Tracheal epithelial cell (primary cell): Measurements from ENCODE around the gene HIPK4. TPM values are rescaled to one million over a fixed set of nuclear protein-coding genes. Genes with fewer than 3 reads are reported as not detected.

Experiments used
- total RNA-seq: library from RNA; depleted of rRNA; stranded (reverse); fragments of >200 nt; gene quantifications from 2 replicates; pipeline ENCODE4 v1.2.1, GENCODE V29; 2014

HIPK4 gene
- not detected in 2 replicates for total RNA-seq

DNA sequence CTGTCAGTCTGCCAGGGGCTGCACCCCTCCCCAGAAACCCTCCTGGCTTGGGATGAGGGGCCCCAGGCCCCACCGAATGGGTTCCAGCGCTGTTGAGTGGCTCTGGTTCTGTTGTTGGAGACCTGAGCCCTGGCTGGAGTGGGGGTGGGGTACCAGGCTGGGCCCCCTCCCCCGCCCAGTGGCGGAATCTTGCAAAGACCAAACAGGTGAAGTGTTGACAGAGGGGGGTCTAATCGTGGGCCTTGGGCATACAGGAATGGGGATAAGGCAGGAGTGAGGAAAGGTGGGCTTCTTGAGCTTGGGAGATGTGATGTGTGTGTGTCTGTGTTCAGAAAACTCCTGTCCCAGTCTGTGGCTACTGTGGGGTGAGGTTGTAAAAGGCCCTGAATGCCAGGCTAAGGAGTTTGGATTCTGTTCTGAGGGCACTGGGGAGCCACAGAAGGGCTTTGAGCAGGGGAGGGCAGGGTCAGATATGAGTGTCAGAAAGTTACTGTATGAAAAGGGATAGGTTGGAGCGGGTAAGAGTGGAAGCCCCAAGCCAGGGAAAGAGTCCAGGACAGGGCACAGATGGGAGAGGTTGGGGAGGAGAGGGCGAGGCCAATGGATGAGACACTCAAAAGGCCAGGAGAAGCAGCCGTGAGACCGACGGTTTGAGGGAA lies at the start of gene HIPK4:
Gene HIPK4, minus strand, starts transcription at position 98 of the 659 bp plus-strand sequence. CDS start 279 bp downstream, outside the sequence.

DNA sequence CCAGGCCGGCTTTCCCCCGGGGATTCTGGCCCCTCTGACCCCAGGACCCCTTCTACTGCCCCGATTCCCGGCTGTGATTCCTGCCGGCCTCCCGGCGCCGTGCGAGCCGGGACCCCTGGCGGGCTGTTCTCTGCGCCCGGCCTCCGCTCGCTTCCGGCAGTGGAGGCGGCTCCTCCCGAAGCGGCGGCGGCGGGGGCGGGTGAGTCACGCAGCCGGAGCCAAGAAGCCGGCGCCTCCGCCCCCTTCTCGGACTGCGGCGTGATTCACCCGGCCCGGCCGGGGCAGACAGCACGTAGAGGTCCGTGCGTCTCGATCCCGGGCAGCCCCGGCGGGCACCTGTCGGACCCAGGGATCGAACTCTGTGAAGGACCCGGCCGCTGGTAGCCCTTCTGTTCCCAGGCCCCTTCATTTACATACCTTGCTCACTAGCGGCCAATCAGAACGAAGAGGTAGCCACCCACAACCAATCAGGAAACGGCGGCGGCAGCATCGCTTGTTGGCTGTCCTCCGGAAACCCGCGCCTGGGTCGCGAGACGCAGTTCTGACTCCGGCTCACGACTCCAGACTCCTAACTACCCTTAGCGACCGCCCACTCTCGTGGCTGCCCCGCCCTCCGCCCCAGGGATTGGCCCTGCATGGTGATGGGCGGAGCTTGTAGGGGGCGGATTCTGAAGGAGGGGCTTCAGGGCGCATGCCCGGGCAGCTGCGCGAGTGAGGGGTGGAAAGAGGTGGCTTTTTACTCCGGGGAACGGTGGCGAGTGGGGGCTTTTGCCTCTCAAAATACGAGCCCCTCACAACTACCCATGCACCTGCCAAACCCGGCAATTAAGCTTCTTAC lies 35.7 kb upstream of the HIPK4 start, which contains the start of gene SERTAD1:
Gene SERTAD1, minus strand, starts transcription at position 543 of the 838 bp plus-strand sequence. CDS start 2,446 bp downstream, outside the sequence.

DNA sequence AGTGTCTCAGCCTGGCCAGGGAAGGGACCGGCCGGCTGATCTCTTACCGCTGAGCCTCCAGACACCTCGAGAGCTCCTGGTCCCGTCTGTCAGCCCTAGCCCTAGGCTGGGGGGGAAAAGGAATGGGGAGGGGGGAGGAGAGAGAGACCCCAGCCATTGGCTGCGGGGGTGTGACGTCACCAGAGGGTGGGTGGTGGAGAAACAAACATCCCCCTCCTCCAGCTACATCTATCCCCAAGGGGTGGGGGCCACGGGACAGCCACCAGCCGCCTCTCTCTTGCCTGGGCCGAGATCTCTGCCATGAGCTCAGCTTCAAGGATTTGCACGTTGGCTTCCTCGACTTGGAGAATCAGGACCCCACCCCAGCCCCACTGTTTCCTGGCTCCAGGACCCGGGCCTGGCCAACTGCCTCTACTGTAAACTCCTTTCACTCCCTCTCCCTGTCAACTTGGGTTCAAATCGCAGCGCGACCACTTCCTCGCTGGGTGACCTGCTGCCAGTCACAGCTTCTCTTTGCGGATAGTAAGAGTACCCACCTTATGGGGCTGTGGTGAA lies 23.4 kb upstream of the HIPK4 start, which contains the start of gene PRX:
Gene PRX, minus strand, starts transcription at position 88 of the 555 bp plus-strand sequence. CDS start 5,446 bp downstream, outside the sequence.

GRCh38 chr19:40348125-40348913 lies 41.7 kb downstream of the HIPK4 start, which contains the start of the genes C19orf47 and PLD3:
Gene C19orf47 (minus strand): TSS chr19:40348397. CDS start chr19:40341857, 6,540 bp downstream.
Gene PLD3 (plus strand): TSS chr19:40348695. CDS start chr19:40366484, 17,789 bp downstream.

Other genes starting within 250 kb of the HIPK4 start
- 6.2 and 8.0 TPM in 2 replicates for gene MAP3K10, start 198.8 kb downstream of the HIPK4 start, total RNA-seq
- gene TTC9B, start 171.8 kb downstream of the HIPK4 start, total RNA-seq = not detected in 2 replicates
- 0.21 TPM in 1 of 2 replicates, not detected in the other for gene CCNP, start 163.5 kb downstream of the HIPK4 start, total RNA-seq
- gene AKT2, start 104.8 kb downstream of the HIPK4 start, total RNA-seq = 68.2 and 83.1 TPM in 2 replicates
- 5.3 and 7.5 TPM in 2 replicates for gene C19orf47, start 41.8 kb downstream of the HIPK4 start, total RNA-seq
- 239 and 300 TPM in 2 replicates for gene PLD3, start 41.5 kb downstream of the HIPK4 start, total RNA-seq
- 1.9 and 4.5 TPM in 2 replicates for gene PRX, start 23.2 kb upstream of the HIPK4 start, total RNA-seq
- gene SERTAD1, start 35.8 kb upstream of the HIPK4 start, total RNA-seq = 26.7 and 37.7 TPM in 2 replicates
- gene SERTAD3, start 54.2 kb upstream of the HIPK4 start, total RNA-seq = 16.6 and 28.8 TPM in 2 replicates
- gene BLVRB, start 75.6 kb upstream of the HIPK4 start, total RNA-seq = 313 and 530 TPM in 2 replicates
- 0.24 and 0.43 TPM in 2 replicates for gene SPTBN4, start 76.8 kb upstream of the HIPK4 start, total RNA-seq
- gene SHKBP1, start 186.7 kb upstream of the HIPK4 start, total RNA-seq = 22.9 and 32.4 TPM in 2 replicates
- gene LTBP4, start 211.2 kb upstream of the HIPK4 start, total RNA-seq = 29.4 and 38.4 TPM in 2 replicates